DMS114 treated with DMSO at 0.1 percent for 48 hours (cell line): ENCODE measurements around the gene MEGF10.

Source experiments
- DNase-seq: peaks from one replicate; lab custom pipeline; 2025; ENCODE audit not compliant: unreplicated experiment; lab: John Stamatoyannopoulos, UW

The MEGF10 gene

DNA sequence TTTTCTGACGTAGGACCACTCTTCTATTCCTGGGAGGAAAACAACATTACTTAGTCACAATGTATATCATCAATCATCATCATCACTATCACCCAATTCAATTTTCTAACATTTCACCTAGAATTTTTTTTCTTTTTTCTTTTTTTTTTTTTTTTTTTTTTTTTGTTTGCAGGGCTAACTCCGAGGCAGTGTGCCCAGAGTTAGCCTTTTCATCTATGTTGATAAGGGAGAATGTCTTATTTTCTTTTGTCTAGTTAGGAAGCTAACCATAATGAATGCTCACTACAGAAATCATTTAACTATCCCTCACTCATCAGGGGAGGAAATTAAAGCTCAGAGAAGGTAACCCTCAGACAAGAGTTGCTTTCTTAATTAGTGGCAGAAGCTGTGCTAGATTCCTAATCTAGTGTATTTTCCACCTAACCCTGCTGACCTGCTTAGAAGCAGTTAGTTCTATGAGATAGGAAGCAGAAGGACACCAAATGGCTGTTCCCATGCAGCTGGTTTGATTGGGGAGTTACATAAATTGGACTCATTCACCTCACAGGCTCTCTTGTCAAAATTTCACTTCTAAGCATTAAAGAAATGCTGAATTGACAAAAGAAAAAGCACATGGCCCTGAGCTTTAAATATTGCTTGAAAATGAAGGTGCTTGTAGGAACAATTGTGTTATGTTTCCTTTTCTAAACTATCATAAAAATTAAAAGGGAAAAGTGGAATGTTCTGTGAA lies 218.2 kb downstream of the MEGF10 start:
- no peak for DNase-seq
